ENCODE results near the gene HIVEP2. TPM values are rescaled to one million over a fixed set of nuclear protein-coding genes. Genes with fewer than 3 reads are reported as not detected.

Gene HIVEP2
- total RNA-seq, 4 donors from 2014 or later = 17.5 to 21.8 (median 20.6) TPM

DNA sequence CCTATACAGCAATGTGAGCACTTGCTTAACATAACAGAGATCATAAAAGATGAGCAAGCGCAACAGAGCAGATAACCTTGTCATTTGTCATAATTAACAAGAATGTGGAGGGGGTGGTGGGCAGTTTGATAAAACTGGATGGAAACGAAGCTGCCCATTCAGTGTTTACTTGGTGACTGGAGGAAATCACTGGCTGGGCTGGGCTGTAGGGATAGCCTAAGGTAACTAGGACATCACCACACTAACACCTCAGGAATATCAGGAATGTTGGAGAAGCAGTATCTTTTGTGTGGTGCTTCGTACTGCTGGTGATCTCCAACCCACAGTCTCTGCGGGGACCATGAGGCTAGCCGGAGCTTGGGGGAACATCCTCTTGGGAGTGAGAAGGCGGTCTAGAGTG is 218.4 kb downstream of the HIVEP2 start:
- TF ChIP-seq, protein P1, sequence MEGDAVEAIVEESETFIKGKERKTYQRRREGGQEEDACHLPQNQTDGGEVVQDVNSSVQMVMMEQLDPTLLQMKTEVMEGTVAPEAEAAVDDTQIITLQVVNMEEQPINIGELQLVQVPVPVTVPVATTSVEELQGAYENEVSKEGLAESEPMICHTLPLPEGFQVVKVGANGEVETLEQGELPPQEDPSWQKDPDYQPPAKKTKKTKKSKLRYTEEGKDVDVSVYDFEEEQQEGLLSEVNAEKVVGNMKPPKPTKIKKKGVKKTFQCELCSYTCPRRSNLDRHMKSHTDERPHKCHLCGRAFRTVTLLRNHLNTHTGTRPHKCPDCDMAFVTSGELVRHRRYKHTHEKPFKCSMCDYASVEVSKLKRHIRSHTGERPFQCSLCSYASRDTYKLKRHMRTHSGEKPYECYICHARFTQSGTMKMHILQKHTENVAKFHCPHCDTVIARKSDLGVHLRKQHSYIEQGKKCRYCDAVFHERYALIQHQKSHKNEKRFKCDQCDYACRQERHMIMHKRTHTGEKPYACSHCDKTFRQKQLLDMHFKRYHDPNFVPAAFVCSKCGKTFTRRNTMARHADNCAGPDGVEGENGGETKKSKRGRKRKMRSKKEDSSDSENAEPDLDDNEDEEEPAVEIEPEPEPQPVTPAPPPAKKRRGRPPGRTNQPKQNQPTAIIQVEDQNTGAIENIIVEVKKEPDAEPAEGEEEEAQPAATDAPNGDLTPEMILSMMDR (IDR thresholded peaks at IDR 0.05; ENCODE audit: low read depth) = no peak

DNA sequence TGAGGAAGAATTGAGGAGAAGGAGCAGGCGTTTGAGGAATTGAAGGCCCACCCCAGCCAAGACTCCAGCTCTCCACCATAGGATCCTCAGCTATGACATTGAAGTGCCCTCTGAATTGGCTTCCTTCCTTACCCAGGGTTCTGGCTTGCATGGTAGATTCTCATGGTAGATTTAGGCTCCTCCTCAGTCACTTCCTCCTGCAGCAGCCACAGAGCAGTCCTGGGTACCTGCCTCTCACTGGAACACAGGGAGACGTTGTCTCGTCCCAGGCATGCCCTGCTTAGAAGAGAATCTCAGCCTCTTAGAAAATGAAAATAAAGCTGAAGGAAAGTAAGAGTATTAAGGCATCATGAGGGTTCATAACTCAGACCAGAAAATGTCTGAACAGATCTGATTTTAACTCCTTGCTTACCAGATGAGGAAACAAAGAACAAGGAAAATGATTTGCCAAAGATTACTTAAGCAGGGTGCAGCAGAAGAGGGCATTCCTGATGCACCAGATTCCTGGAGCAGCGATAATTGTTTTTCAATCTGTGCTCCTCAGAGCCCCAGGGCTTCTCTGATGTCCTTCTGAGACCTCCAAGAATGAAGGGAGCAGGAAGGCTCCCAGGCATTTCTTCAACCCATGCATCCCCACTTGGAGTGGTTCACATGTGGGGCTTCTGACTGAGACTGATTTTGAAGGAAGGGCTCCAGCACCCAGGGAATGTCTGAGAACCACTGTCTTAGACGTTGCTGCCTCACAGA is 219.8 kb downstream of the HIVEP2 start:
- TF ChIP-seq, protein P1 (IDR thresholded peaks at IDR 0.05; ENCODE audit: low read depth) = no peak

DNA sequence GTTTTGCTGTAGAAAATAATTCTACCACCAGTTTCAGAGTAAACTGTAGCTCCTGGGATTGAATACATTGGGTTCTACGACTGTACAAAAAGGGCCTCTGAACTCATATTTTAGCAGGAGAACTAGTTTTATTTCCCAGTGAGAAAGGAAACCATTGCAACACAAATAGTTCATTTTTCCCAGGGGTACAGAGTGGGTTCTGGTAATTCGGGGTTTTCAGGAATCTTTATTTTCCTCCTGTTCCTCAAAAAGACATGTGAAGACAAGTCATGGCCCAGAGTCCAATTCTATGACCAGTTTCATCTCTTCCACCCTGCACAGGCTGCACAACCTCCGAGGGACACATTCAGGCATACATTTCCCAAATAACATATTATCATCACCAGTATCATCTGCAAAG is 222.1 kb downstream of the HIVEP2 start:
- TF ChIP-seq, protein P1 (IDR thresholded peaks at IDR 0.05; ENCODE audit: low read depth) = no peak

DNA sequence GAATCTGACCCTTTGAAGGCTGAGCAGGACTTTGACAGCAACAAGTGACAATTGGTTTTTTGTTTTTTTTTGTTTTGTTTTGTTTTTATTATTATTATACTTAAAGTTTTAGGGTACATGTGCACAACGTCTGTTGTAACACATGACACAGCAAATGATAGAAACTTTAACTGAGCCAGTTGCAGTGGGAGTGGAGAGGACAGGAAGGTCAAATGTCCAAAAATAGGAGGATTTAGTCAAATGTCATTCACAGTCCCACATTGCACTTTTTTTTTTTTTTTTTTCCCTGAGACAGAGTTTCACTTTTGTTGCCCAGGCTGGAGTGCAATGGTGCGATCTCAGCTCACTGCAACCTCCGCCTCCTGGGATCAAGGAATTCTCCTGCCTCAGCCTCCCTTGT is 223.0 kb downstream of the HIVEP2 start:
- TF ChIP-seq, protein P1 (IDR thresholded peaks at IDR 0.05; ENCODE audit: low read depth) = no peak

DNA sequence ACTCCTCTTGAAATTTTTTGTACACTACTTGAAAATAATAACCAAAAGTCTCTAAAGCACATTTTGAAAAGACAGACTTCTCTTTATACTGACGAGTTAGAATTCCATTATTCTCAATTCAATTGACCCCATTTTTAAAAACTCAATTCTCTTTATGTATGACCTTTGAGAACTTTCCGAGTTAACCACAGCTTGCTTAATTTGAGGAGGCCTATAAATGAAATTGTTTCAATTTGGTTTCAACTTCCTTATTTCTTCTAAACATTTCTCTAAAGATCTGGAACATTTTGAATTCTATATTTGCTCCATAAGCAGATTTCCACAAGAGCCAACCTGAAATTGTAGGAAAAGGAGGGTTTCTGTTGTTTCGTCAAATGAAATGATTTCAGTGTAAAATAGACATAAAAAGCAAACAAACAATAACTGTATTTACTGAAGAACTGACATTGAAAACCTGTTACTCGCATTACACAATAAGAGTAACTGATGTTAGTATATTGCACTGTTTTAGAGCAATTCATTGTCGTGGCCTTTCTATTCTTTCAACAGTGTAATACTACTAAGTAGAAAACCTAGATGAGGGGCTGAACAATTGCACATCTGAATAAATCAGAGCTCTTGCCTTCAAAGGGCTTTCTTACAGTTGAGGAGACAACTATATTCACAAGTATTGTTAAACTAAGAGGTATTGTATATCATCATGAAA is 223.6 kb downstream of the HIVEP2 start:
- TF ChIP-seq, protein P1 (IDR thresholded peaks at IDR 0.05; ENCODE audit: low read depth) = no peak

DNA sequence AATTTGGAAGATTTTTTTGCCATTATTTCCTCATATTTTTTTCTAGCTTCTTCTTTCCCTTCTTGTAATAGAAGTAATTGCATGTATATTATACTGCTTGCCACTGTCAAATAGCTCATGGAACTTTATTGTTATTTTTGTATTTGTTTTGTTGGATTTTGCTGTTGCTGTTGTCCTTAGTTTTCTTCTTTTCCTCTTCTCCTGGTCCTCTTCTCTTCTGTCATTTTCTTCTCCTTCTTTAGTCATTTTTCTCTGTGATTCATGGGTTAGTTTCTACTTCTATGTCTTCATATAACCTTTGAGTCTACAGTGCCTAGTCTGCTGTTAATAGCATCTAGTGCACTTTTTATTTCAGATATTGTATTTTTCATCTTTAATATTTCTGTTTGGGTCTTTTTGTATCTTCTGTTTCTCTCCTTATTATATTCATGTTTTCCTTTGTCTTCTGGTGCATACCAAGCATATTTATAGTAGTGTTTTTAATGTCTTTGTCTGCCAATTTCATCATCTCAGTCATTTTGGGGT is 226.2 kb downstream of the HIVEP2 start:
- TF ChIP-seq, protein P1 (IDR thresholded peaks at IDR 0.05; ENCODE audit: low read depth) = no peak

DNA sequence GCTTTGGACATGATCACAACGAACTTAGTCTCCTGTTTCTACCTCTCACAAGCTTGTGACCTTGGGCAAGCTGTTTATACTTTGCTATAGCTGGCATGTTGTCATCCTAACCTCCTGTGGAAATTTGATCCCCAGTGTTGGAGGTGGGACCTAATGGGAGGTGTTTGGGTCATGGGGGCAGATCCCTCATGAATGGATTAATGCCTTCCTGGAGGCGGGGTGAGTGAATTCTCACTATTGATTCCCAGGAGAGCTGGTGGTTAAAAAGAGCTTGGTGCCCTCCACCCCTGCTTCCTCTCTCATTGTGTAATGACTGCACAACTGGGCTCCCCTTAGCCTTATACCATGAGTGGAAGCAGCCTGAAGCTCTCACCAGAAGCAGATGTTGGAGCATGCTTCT is 228.9 kb downstream of the HIVEP2 start:
- TF ChIP-seq, protein P1 (IDR thresholded peaks at IDR 0.05; ENCODE audit: low read depth) = no peak
